ENCODE data around the gene NTN1. TPM values are rescaled to one million over a fixed set of nuclear protein-coding genes. Genes with fewer than 3 reads are reported as not detected.

NTN1 gene
- total and polyA plus RNA-seq, 2 experiments from 2014 or later = 0.11 to 0.21 TPM

GRCh38 chr17:9251273-9251672 lies 230.0 kb downstream of the NTN1 start:
- no peaks in the 10 kb centered on the region for H3K9me3 ChIP-seq (ENCODE audit: low read depth)
- H3F3A ChIP-seq (ENCODE audit: insufficient read depth) = no peaks in the 10 kb centered on the region
- H3K9ac ChIP-seq = no peak overlapping the region
- no peaks in the 10 kb centered on the region for H3K9me2 ChIP-seq (ENCODE audit: insufficient read depth)
- in situ Hi-C loops (cut with MboI) = no loop called here
- H4K20me1 ChIP-seq (ENCODE audit: insufficient read depth) = no peaks in the 10 kb centered on the region
- no peaks in the 10 kb centered on the region for H3K4me1 ChIP-seq (ENCODE audit: insufficient read depth)
- no peaks in the 10 kb centered on the region for H3K27me3 ChIP-seq (replicated peaks; ENCODE audit: insufficient read depth)
- WGBS, 2 experiments (ENCODE audit: low coverage in 1 of 2, low lambda C conversion rate in 2 of 2, missing lambda C conversion rate in 2 of 2) = 77 to 80% methylated on average over 12 of the region's 12 CpGs
- H3K79me2 ChIP-seq (ENCODE audit: insufficient read depth) = no peaks in the 10 kb centered on the region
- no peak for TF ChIP-seq EZH2phosphoT487 (IDR thresholded peaks at IDR 0.05; ENCODE audit: insufficient read depth, low read depth)
- TF ChIP-seq EZH2 (IDR thresholded peaks at IDR 0.05; ENCODE audit: insufficient read depth, poor library complexity, severe bottlenecking) = no peak
- no peaks in the 10 kb centered on the region for H3K36me3 ChIP-seq (ENCODE audit: low read depth)
- DNase-seq = no peak
- no peak overlapping the region for H3K4me2 ChIP-seq (ENCODE audit: unreplicated experiment)
- no peak overlapping the region for H3K4me3 ChIP-seq
- no peak overlapping the region for H2AFZ ChIP-seq
- no peak overlapping the region for H3K27ac ChIP-seq

- in situ Hi-C loops (cut with MboI) = no loop called here
- no peak overlapping the region for H3K4me2 ChIP-seq (ENCODE audit: unreplicated experiment)
Observed at GRCh38 chr17:9253308-9253707, 232.0 kb downstream of the NTN1 start.

GRCh38 chr17:9254841-9255240 lies 233.5 kb downstream of the NTN1 start:
- no peak overlapping the region for H3K4me3 ChIP-seq
- no peak overlapping the region for H3K4me2 ChIP-seq (ENCODE audit: unreplicated experiment)
- H3K9ac ChIP-seq = no peak overlapping the region
- H2AFZ ChIP-seq = no peak overlapping the region
- WGBS, 2 experiments (ENCODE audit: low coverage in 1 of 2, low lambda C conversion rate in 2 of 2, missing lambda C conversion rate in 2 of 2) = 74% methylated on average over 2 of the region's 2 CpGs
- H3K9me2 ChIP-seq (ENCODE audit: insufficient read depth) = no peaks in the 10 kb centered on the region
- no peaks in the 10 kb centered on the region for H4K20me1 ChIP-seq (ENCODE audit: insufficient read depth)
- no peaks in the 10 kb centered on the region for H3K9me3 ChIP-seq (ENCODE audit: low read depth)
- peaks cover 4% of the 10 kb centered on the region; the same call in 1 of the 2 replicates for H3F3A ChIP-seq (ENCODE audit: insufficient read depth)
- DNase-seq = no peak
- H3K4me1 ChIP-seq (ENCODE audit: insufficient read depth) = 0 out of 2 replicates have a peak, but pooled peaks cover 11% of the 10 kb centered on the region
- H3K36me3 ChIP-seq (ENCODE audit: low read depth) = no peaks in the 10 kb centered on the region
- no peak for TF ChIP-seq EZH2 (IDR thresholded peaks at IDR 0.05; ENCODE audit: insufficient read depth, poor library complexity, severe bottlenecking)
- no peak for TF ChIP-seq EZH2phosphoT487 (IDR thresholded peaks at IDR 0.05; ENCODE audit: insufficient read depth, low read depth)
- in situ Hi-C loops (cut with MboI) = no loop called here
- H3K27me3 ChIP-seq (replicated peaks; ENCODE audit: insufficient read depth) = no peaks in the 10 kb centered on the region
- H3K79me2 ChIP-seq (ENCODE audit: insufficient read depth) = no peaks in the 10 kb centered on the region
- H3K27ac ChIP-seq = no peak overlapping the region

More at GRCh38 chr17:9253308-9253707, 232.0 kb downstream of the NTN1 start:
- H3K9me3 ChIP-seq (ENCODE audit: low read depth) = no peaks in the 10 kb centered on the region
- H3K27me3 ChIP-seq (replicated peaks; ENCODE audit: insufficient read depth) = no peaks in the 10 kb centered on the region
- peaks cover 4% of the 10 kb centered on the region; the same call in 1 of the 2 replicates for H3F3A ChIP-seq (ENCODE audit: insufficient read depth)
- H2AFZ ChIP-seq = no peak overlapping the region
- no peaks in the 10 kb centered on the region for H3K36me3 ChIP-seq (ENCODE audit: low read depth)
- DNase-seq = no peak
- WGBS, 2 experiments (ENCODE audit: low coverage in 1 of 2, low lambda C conversion rate in 2 of 2, missing lambda C conversion rate in 2 of 2) = 85 to 89% methylated on average over 3 of the region's 3 CpGs
- no peaks in the 10 kb centered on the region for H4K20me1 ChIP-seq (ENCODE audit: insufficient read depth)
- no peaks in the 10 kb centered on the region for H3K79me2 ChIP-seq (ENCODE audit: insufficient read depth)
- no peaks in the 10 kb centered on the region for H3K9me2 ChIP-seq (ENCODE audit: insufficient read depth)
- H3K4me1 ChIP-seq (ENCODE audit: insufficient read depth) = 0 out of 2 replicates have a peak, but pooled peaks cover 11% of the 10 kb centered on the region
- H3K9ac ChIP-seq = no peak overlapping the region
- no peak overlapping the region for H3K27ac ChIP-seq
- no peak overlapping the region for H3K4me3 ChIP-seq
- TF ChIP-seq EZH2phosphoT487 (IDR thresholded peaks at IDR 0.05; ENCODE audit: insufficient read depth, low read depth) = no peak
- TF ChIP-seq EZH2 (IDR thresholded peaks at IDR 0.05; ENCODE audit: insufficient read depth, poor library complexity, severe bottlenecking) = no peak

- H3K36me3 ChIP-seq (ENCODE audit: low read depth) = no peaks in the 10 kb centered on the region
- TF ChIP-seq EZH2phosphoT487 (IDR thresholded peaks at IDR 0.05; ENCODE audit: insufficient read depth, low read depth) = no peak
- TF ChIP-seq EZH2 (IDR thresholded peaks at IDR 0.05; ENCODE audit: insufficient read depth, poor library complexity, severe bottlenecking) = no peak
- H3K4me1 ChIP-seq (ENCODE audit: insufficient read depth) = 0 out of 2 replicates have a peak, but pooled peaks cover 11% of the 10 kb centered on the region
- DNase-seq = peak; percentile 61
- H3F3A ChIP-seq (ENCODE audit: insufficient read depth) = peaks cover 4% of the 10 kb centered on the region; the same call in 1 of the 2 replicates
- WGBS, 2 experiments (ENCODE audit: low coverage in 1 of 2, low lambda C conversion rate in 2 of 2, missing lambda C conversion rate in 2 of 2) = 43 to 47% methylated on average over 6 of the region's 6 CpGs
- H3K9me3 ChIP-seq (ENCODE audit: low read depth) = no peaks in the 10 kb centered on the region
- H3K27ac ChIP-seq = no peak overlapping the region
- no peaks in the 10 kb centered on the region for H3K9me2 ChIP-seq (ENCODE audit: insufficient read depth)
- H3K4me2 ChIP-seq (ENCODE audit: unreplicated experiment) = no peak overlapping the region
- no peak overlapping the region for H3K4me3 ChIP-seq
- H3K79me2 ChIP-seq (ENCODE audit: insufficient read depth) = no peaks in the 10 kb centered on the region
- H3K9ac ChIP-seq = no peak overlapping the region
- in situ Hi-C loops (cut with MboI) = no loop called here
- H3K27me3 ChIP-seq (replicated peaks; ENCODE audit: insufficient read depth) = no peaks in the 10 kb centered on the region
- H2AFZ ChIP-seq = no peak overlapping the region
- no peaks in the 10 kb centered on the region for H4K20me1 ChIP-seq (ENCODE audit: insufficient read depth)
Observed at GRCh38 chr17:9255833-9256232, 234.5 kb downstream of the NTN1 start.
